ENCODE results near the gene EFHC2. TPM values are rescaled to one million over a fixed set of nuclear protein-coding genes. Genes with fewer than 3 reads are reported as not detected.

The EFHC2 gene
- total RNA-seq, 1 donor from 2014 or later, result 2.0 TPM

DNA sequence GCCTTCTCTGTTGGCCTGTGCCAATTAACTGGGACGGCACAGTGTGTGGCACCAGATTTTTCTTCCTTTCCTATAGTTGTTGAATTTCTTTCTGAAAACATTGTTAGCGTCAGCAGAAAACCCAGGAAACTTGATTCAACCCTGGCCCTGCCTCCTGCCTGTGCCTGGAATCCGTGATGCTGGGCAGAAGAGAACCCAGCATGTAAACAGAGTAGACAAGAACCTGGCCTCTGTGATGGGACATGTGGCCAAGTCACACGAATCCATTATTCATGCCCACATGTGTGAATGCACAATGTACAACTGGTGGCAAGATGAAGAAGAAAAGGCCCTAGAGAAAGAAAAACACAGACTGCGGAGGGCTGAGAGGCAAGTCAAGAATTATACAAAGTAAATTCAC is 111.4 kb downstream of the EFHC2 start:
- TF ChIP-seq, protein P1, sequence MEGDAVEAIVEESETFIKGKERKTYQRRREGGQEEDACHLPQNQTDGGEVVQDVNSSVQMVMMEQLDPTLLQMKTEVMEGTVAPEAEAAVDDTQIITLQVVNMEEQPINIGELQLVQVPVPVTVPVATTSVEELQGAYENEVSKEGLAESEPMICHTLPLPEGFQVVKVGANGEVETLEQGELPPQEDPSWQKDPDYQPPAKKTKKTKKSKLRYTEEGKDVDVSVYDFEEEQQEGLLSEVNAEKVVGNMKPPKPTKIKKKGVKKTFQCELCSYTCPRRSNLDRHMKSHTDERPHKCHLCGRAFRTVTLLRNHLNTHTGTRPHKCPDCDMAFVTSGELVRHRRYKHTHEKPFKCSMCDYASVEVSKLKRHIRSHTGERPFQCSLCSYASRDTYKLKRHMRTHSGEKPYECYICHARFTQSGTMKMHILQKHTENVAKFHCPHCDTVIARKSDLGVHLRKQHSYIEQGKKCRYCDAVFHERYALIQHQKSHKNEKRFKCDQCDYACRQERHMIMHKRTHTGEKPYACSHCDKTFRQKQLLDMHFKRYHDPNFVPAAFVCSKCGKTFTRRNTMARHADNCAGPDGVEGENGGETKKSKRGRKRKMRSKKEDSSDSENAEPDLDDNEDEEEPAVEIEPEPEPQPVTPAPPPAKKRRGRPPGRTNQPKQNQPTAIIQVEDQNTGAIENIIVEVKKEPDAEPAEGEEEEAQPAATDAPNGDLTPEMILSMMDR (IDR thresholded peaks at IDR 0.05; ENCODE audit: unreplicated experiment), result no peak
- H3K27ac Mint-ChIP-seq, result no peak overlapping the region
- H3K4me1 Mint-ChIP-seq, result no peaks in the 10 kb centered on the region
- H3K9me3 Mint-ChIP-seq, result peaks cover 28% of the 10 kb centered on the region
- DNase-seq (ENCODE audit: low spot score in 2 of 2, unreplicated experiment in 2 of 2), result no peak
- H3K4me3 Mint-ChIP-seq, result no peak overlapping the region
- H3K36me3 Mint-ChIP-seq, result no peaks in the 10 kb centered on the region
- no peaks in the 10 kb centered on the region for H3K27me3 Mint-ChIP-seq (ENCODE audit: low read depth)

DNA sequence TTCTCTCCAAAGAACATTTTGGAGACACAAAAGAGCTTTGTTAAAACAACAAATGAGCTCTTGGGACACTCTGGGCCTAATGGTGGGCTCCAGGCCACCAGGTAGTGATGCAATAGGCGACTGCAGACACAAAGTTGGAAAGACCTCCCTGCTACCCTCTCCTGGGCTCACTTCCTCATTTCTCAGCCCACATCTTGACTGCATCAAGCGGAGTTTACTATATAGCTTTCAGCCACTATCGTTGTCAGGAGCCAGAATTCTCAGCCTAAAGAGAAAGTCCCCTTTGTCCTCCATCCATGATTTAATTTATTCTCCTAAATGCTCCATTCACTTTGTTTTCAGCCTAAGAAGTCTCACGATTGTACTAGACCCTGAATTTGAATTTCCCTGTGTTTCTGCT is 114.9 kb downstream of the EFHC2 start:
- H3K36me3 Mint-ChIP-seq, result no peaks in the 10 kb centered on the region
- peaks cover 34% of the 10 kb centered on the region for H3K9me3 Mint-ChIP-seq
- no peaks in the 10 kb centered on the region for H3K27me3 Mint-ChIP-seq (ENCODE audit: low read depth)
- no peak overlapping the region for H3K27ac Mint-ChIP-seq
- DNase-seq (ENCODE audit: low spot score in 2 of 2, unreplicated experiment in 2 of 2), result no peak
- H3K4me1 Mint-ChIP-seq, result no peaks in the 10 kb centered on the region
- no peak overlapping the region for H3K4me3 Mint-ChIP-seq
- TF ChIP-seq, protein P1 (IDR thresholded peaks at IDR 0.05; ENCODE audit: unreplicated experiment), result no peak

DNA sequence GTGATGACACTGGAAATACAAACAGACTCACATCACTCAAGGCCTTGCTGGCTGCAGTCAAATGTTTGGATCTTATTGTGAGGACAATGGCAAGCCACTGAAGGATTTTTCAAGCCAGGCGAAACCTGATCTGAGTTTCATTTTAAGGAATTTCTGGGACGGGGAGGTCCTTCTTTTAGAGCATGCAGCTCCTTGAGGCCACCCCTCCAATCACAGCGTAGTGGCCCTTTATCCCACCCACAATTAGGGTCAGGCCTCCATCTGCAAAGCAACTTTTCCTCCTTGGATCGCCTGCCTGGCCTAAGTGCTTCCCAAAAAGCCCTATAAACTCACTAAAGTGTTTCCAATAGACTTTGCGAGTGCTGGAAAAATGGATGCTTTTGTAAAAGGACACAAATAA is 115.5 kb downstream of the EFHC2 start:
- no peak overlapping the region for H3K27ac Mint-ChIP-seq
- H3K4me1 Mint-ChIP-seq, result no peaks in the 10 kb centered on the region
- no peak for DNase-seq (ENCODE audit: low spot score in 2 of 2, unreplicated experiment in 2 of 2)
- H3K4me3 Mint-ChIP-seq, result no peak overlapping the region
- TF ChIP-seq, protein P1 (IDR thresholded peaks at IDR 0.05; ENCODE audit: unreplicated experiment), result no peak
- H3K27me3 Mint-ChIP-seq (ENCODE audit: low read depth), result no peaks in the 10 kb centered on the region
- peaks cover 40% of the 10 kb centered on the region for H3K9me3 Mint-ChIP-seq
- no peaks in the 10 kb centered on the region for H3K36me3 Mint-ChIP-seq

DNA sequence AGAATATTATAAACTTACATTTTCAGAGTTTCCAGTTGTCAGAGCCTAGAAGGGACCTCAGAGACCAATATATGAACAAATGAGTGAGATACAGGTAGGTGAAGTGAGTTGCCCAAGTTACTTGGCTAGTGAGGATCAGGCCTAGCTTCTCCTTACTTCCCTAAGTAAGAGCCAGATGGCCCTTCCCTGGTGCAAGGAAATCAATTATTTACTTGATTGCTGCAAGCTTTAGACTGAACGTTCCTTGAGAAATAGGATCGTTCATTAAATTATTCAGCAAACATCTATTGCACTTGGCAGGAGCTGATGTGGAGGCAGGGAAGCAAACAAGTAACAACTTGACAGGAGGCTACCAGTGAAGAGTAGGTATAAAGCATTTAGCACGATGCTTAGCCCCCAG is 117.8 kb downstream of the EFHC2 start:
- TF ChIP-seq, protein P1 (IDR thresholded peaks at IDR 0.05; ENCODE audit: unreplicated experiment), result no peak
- no peak for DNase-seq (ENCODE audit: low spot score in 2 of 2, unreplicated experiment in 2 of 2)
- H3K4me1 Mint-ChIP-seq, result no peaks in the 10 kb centered on the region
- H3K27me3 Mint-ChIP-seq (ENCODE audit: low read depth), result no peaks in the 10 kb centered on the region
- H3K36me3 Mint-ChIP-seq, result no peaks in the 10 kb centered on the region
- H3K27ac Mint-ChIP-seq, result no peak overlapping the region
- H3K9me3 Mint-ChIP-seq, result peaks cover 52% of the 10 kb centered on the region
- no peak overlapping the region for H3K4me3 Mint-ChIP-seq

DNA sequence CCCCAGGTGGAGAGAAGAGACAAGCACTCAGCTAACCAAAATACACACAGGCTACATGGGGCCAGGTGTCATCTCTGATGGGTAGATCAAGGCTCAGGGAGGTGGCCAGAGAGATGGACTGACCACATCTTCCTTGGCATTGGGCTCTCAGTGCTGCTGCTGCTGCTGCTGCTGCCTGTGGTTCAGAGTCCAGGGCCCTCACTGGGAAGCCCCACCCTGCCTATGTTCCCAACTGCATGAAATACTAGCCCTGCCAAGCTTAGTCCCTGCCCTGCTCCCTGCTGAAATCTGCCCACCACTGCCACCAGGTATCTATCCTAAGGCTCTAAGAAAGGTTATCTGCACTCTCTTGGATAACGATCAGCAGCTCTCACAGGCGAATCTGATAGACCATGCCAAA is 118.7 kb downstream of the EFHC2 start:
- H3K4me1 Mint-ChIP-seq, result no peaks in the 10 kb centered on the region
- peaks cover 54% of the 10 kb centered on the region for H3K9me3 Mint-ChIP-seq
- H3K27me3 Mint-ChIP-seq (ENCODE audit: low read depth), result no peaks in the 10 kb centered on the region
- TF ChIP-seq, protein P1 (IDR thresholded peaks at IDR 0.05; ENCODE audit: unreplicated experiment), result no peak
- no peaks in the 10 kb centered on the region for H3K36me3 Mint-ChIP-seq
- DNase-seq (ENCODE audit: low spot score in 2 of 2, unreplicated experiment in 2 of 2), result no peak
- H3K4me3 Mint-ChIP-seq, result no peak overlapping the region
- H3K27ac Mint-ChIP-seq, result no peak overlapping the region

DNA sequence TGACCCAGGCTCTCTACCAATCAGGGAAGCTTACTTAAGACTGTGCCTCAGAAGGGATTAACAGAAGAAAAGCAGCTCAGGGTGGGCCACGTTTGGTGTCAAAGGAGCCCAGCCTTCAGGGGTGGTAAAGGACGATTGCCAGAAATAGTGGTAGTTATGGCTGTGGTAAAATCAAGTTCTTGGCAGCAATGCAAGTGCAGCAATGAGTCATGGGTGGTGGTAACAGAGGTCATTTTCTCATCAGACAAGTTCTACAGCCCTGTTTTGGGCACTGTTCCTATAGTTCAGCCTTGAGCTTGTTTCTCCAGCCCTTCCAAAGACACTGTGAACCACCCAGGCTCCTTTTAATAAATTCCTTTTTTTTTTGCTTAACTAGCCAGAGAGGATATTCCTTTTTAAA is 120.3 kb downstream of the EFHC2 start:
- TF ChIP-seq, protein P1 (IDR thresholded peaks at IDR 0.05; ENCODE audit: unreplicated experiment), result no peak
- Mint-ChIP-seq H3K9me3 (peaks cover 60% of the 10 kb centered on the region), H3K27ac (no peak overlapping the region), H3K27me3 (ENCODE audit: low read depth) (no peaks in the 10 kb centered on the region), H3K36me3 (no peaks in the 10 kb centered on the region), H3K4me1 (no peaks in the 10 kb centered on the region), H3K4me3 (no peak overlapping the region)
- no peak for DNase-seq (ENCODE audit: low spot score in 2 of 2, unreplicated experiment in 2 of 2)

All from mesothelial cell of epicardium (in vitro differentiated cells).